Activated naive CD4-positive, alpha-beta T cell treated with anti-CD3 and anti-CD28 coated beads, Interleukin-2, amount 50 U/mL, for 72 hours (primary cell): Measurements from ENCODE around the gene MGAT3. TPM values are rescaled to one million over a fixed set of nuclear protein-coding genes. Genes with fewer than 3 reads are reported as not detected.
A peak's percentile ranks its signal among the peaks of the same experiment; 100 is the strongest.
"Not testable (repeated sequence)": the region's sequence is repeated elsewhere in the genome, so short reads cannot be mapped to it uniquely, and the experiment has no call there.

Experiments
- ATAC-seq, 2 donors: fragments of 150-1000 bp; cut with Tn5 transposase; 2 replicates each; pipeline ENCODE4 v1.10.0; 2021; ENCODE audit warnings: mild to moderate bottlenecking in 2 of 2, moderate library complexity in 2 of 2
- DNase-seq, 2 donors: peaks; one replicate each; pipeline ENCODE4 v3.0.0; 2021 to 2022; ENCODE audit warnings: low spot score in 2 of 2
- H3K27ac Mint-ChIP-seq, 2 donors: one replicate each; pipeline ENCODE4 v1.8.0; 2022; ENCODE audit warnings: mild to moderate bottlenecking in 2 of 2, mixed read lengths in 2 of 2
- H3K36me3 Mint-ChIP-seq, 2 donors: one replicate each; pipeline ENCODE4 v1.8.0; 2022; ENCODE audit warnings: mixed read lengths in 2 of 2
- H3K9me3 Mint-ChIP-seq, 2 donors: one replicate each; pipeline ENCODE4 v1.8.0; 2022; ENCODE audit warnings: mixed read lengths in 2 of 2
- total RNA-seq, 2 donors: library from RNA; stranded (reverse); gene quantifications; one replicate each; pipeline ENCODE4 v1.2.3, GENCODE V29; 2022

MGAT3 gene
- total RNA-seq, result 1 to 10 TPM; 1.9 to 2.8 TPM

DNA sequence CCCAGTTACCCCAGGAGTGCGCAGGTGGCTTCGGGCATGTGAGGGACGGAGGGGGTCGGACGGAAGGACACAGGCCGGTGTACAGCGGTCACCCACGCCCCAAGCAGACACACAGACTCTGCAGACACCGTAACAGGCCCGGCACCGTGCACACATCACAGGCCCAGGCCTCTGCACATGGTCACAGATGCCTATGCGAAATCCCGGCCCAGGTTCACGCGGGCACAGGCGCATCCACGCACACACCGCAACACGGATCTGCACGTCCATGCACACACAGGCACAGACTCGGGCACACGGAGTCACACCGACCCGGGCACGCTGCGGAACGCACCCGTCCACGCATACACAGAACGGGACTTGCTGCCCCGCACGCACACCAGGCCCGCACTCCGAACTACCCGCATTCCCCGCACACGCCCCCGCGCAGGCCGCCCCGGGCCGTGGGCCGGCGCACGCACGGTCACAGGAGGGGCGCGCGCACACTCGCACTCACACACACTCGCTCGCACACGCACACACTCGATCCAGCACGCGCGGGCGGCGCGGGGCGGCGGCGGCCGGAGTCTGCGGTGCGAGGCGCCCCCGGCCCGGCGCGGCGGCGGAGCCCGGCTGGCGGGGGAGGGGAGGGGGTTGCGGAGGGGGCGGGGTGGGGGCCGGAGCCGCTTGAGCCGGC, at the start of gene MGAT3:
Gene MGAT3, plus strand, starts transcription at position 491 of the 676 bp plus-strand sequence. CDS start 30,336 bp downstream, outside the sequence.
- no peak for ATAC-seq
- no peak within 1 kb of the TSS for H3K27ac Mint-ChIP-seq
- peaks cover 4 to 9% of the 10 kb centered on the region in 2 donors for H3K36me3 Mint-ChIP-seq

DNA sequence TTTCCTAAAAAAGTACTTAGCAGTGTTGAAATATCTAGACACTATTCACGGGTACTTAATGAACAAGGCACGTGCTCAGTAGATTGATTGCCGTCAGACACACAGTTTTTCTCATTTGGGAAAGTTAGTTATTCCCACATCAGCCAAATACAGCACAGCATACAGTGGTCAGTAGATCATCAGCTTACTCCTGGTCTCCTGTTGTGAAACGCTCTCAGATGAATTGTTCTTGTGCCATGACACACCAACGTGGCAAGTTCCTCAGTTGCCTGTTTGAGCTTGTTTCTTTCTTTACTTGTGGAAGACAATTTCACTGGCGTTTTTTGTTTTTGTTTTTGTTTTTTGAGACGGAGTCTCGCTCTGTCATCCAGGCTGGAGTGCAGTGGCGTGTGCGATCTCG, 48.6 kb upstream of the MGAT3 start:
- Mint-ChIP-seq H3K27ac (no peak overlapping the region), H3K9me3 (no peaks in the 10 kb centered on the region), H3K36me3 (peaks cover 0 to 13% of the 10 kb centered on the region in 2 donors)
- no peak for DNase-seq
- no peak for ATAC-seq

More for the DNA sequence above, at the start of gene MGAT3:
- H3K9me3 Mint-ChIP-seq, result no peaks in the 10 kb centered on the region
- DNase-seq, result no peak

DNA sequence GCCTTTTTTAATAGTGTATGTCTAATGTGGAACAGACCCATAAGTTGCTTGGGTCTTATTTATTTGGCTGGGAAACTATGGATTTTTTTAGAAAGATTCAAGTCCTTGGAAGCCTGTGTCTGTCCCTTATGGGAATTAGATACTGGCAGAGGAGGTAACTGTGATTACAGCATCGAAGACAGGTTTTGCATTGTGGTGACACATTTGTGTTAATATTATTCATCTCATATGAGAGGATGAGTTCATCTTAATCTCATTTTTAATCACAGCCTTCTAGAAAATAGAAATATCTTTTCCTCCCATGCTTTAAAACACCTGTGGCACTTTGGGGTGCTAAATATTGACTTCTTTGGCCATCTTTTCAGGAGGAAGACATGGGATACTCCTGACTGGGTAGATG, 48.0 kb upstream of the MGAT3 start:
- peak in 1 of 2 donors; percentile 49 for ATAC-seq
- peak overlapping the region in 1 of 2 donors; percentile 19 for H3K27ac Mint-ChIP-seq

DNA sequence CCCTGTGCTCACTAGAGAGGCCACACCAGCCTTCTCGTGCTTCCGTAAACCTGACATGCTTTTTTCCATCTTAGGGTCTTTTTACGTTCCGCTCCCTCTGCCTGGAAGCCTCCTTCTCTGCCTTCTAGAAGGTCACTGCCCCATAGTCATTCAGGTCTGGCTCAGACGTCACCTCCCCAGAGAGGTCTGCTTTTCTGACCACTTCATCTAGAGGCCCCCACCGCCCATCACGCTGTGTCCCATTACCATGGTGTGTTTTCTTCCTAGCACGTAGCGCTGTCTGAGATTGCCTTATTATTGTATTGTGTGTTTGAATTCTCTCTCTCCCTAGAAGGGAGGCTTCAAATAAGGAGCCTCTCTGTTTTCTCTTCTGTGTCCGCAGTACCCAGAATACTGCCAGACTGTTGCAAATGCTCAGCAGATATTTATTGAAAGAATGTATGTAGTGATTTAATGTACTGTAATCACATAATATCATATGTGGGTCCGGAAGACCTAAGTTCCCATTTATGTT, 47.2 kb upstream of the MGAT3 start:
- DNase-seq, result no peak
- peaks cover 0 to 10% of the 10 kb centered on the region in 2 donors for H3K36me3 Mint-ChIP-seq
- H3K9me3 Mint-ChIP-seq, result no peaks in the 10 kb centered on the region
- no peak overlapping the region for H3K27ac Mint-ChIP-seq
- no peak for ATAC-seq

More for the DNA sequence above, 48.0 kb upstream of the MGAT3 start:
- Mint-ChIP-seq H3K36me3 (peaks cover 0 to 10% of the 10 kb centered on the region in 2 donors), H3K9me3 (no peaks in the 10 kb centered on the region)
- DNase-seq, result no peak

DNA sequence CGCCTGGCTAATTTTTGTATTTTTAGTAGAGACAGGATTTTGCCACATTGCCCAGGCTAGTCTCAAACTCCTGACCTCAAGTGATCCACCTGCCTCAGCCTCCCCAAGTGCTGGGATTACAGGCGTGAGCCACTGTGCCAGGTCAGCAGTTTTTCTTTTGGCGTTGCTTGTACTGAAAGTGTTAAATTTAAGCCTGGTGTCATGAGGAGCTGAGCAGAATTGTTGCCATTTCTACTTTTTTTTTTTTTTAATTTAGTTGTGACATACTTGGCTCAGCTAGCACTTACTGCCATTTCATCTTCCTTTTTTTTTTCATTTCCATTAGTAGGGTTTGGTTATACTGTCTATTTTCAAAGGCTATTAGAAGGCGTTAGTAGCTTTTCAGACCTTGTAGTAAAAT, 46.5 kb upstream of the MGAT3 start:
- no peak for DNase-seq
- Mint-ChIP-seq H3K36me3 (peaks cover 0 to 6% of the 10 kb centered on the region in 2 donors), H3K27ac (no peak overlapping the region), H3K9me3 (no peaks in the 10 kb centered on the region)
- no peak for ATAC-seq

DNA sequence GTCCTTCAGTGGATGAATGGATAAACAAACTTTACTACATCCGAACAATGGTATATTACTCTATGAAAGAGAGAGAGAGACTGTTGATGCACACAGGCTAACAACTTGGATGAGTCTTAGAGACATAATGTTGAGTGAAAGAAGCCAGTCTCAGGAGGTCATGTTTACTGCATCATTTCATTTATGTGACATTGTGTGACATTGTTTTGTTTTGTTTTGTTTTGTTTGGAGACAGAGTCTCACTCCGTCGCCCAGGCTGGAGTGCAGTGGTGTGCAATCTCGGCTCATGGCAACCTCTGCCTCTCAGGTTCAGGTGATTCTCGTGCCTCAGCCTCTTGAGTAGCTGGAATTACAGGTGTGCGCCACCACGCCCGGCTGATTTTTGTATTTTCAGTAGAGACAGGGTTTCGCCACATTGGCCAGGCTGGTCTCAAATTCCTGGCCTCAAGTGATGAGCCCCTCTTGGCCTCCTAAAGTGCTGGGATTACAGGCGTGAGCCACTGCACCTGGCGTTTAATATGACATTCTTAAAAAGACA, 44.9 kb upstream of the MGAT3 start:
- not testable (repeated sequence) for H3K36me3 Mint-ChIP-seq, ATAC-seq, H3K9me3 Mint-ChIP-seq, DNase-seq
- peak overlapping the region; percentile 24 to 86 for H3K27ac Mint-ChIP-seq

DNA sequence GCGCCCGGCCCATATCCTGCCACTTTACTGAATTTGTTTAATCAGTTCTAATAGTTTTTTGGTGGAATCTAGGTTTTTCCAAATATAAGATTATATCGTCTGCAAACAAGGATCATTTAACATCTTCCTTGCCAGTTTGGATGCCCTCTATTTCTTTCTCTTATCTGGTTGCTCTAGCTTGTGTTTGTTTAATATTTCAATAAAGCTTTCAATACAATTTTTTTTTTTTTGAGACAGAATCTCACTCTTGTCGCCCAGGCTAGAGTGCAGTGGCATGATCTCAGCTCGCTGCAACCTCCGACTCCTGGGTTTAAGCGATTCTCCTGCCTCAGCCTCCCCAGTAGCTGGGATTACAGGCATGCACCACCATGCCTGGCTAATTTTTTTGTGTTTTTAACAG, 43.6 kb upstream of the MGAT3 start:
- not testable (repeated sequence) for ATAC-seq, H3K36me3 Mint-ChIP-seq, DNase-seq, H3K9me3 Mint-ChIP-seq
- peak overlapping the region in 1 of 2 donors; percentile 8 for H3K27ac Mint-ChIP-seq

DNA sequence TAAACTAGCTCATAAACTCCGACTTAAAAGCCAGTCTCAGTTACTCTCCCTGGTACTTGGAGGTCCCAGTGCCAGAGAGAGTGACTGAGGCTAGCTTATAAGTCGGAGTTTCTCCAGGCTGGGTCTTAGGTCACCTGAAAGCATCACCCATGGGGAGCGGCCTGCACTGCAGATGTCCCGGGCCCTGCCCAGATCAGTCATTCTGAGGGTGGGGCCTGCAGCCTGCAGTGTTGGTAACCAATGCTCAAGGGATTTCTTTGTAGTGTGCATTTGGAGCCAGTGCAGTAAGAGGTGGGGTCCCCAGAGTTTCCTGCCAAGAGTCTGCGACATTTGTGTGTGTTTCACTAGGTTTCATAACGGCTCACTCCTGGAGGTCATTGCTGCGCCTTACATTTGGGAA, 42.4 kb upstream of the MGAT3 start:
- Mint-ChIP-seq H3K36me3 (peaks cover 7 to 11% of the 10 kb centered on the region in 2 donors), H3K27ac (peak overlapping the region in 1 of 2 donors; percentile 8), H3K9me3 (no peaks in the 10 kb centered on the region)
- DNase-seq (no peak), ATAC-seq (peak in 1 of 2 donors; percentile 45)

DNA sequence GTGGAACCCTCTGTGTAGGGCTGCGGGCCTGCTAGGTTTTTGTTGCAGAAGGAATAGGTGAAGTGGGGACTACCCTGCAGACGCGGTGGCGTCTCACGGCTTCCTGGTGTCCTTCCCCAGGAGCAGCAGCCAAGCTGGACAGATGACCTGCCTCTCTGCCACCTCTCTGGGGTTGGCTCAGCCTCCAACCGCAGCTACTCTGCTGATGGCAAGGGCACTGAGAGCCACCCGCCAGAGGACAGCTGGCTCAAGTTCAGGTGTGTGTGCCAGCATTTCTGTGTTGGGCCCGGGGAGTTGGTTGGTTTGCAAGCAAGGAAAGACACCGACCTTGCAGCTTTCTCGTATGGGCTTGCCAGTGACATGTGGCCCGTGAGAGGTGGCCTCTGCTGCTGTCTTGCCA, 41.9 kb upstream of the MGAT3 start:
- Mint-ChIP-seq H3K36me3 (peaks cover 11 to 15% of the 10 kb centered on the region in 2 donors), H3K27ac (no peak overlapping the region), H3K9me3 (no peaks in the 10 kb centered on the region)
- DNase-seq, result no peak
- ATAC-seq, result no peak

- Mint-ChIP-seq H3K9me3 (no peaks in the 10 kb centered on the region), H3K36me3 (peaks cover 11 to 15% of the 10 kb centered on the region in 2 donors), H3K27ac (no peak overlapping the region)
- DNase-seq, result no peak
- ATAC-seq, result no peak
Observed at GRCh38 chr22:39415506-39415905, 41.3 kb upstream of the MGAT3 start.

DNA sequence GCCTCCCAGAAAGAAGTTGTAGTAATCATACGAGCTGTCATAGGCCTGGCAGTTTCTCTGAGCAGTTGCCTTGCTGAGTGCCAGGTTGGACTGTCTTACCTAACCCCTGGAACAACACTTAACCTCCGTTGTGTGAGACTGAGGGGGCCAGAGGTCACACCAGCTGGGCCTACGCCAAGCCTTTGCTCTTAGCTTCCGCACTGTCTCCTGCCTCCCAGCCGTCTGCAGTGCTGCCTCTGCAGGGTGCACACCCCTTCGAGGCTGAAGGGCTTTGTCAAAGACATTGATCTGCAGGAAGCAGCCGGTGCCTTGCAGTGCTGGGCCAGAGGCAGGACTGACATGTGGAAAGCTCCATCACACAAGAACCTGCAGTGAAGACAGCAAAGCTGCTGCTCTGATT, 40.5 kb upstream of the MGAT3 start:
- ATAC-seq, result no peak
- Mint-ChIP-seq H3K27ac (no peak overlapping the region), H3K9me3 (no peaks in the 10 kb centered on the region), H3K36me3 (peaks cover 11 to 15% of the 10 kb centered on the region in 2 donors)
- DNase-seq, result no peak

- no peak for ATAC-seq
- Mint-ChIP-seq H3K36me3 (peaks cover 15% of the 10 kb centered on the region in 2 donors), H3K9me3 (no peaks in the 10 kb centered on the region), H3K27ac (no peak overlapping the region)
- DNase-seq, result no peak
Observed at GRCh38 chr22:39417641-39418040, 39.2 kb upstream of the MGAT3 start.

DNA sequence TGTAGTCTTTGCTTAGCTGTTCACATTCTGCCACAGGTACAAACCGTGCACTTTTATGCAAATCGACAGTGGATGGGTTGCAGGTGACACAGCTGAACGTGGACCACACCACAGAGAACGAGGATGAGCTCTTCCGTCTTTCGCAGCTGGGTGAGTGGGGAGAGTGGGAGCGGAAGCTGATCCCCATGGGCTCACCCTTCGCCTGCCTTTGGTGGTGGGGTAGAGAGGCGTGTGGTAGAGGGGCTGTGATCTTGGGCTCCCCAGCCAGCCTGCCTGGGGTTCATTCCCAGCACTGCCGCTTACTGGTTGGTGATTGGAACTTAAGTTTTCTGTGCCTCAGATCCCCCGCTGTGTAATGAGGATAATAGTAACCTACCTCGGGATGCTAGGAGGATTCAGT, 38.1 kb upstream of the MGAT3 start:
- DNase-seq (no peak), ATAC-seq (no peak)
- Mint-ChIP-seq H3K9me3 (no peaks in the 10 kb centered on the region), H3K36me3 (peaks cover 15% of the 10 kb centered on the region in 2 donors), H3K27ac (peak overlapping the region; percentile 56 to 61)

GRCh38 chr22:39419096-39419495, 37.7 kb upstream of the MGAT3 start:
- peaks cover 15% of the 10 kb centered on the region in 2 donors for H3K36me3 Mint-ChIP-seq
- no peak for DNase-seq
- no peak for ATAC-seq
- peak overlapping the region; percentile 61 to 69 for H3K27ac Mint-ChIP-seq
- no peaks in the 10 kb centered on the region for H3K9me3 Mint-ChIP-seq

DNA sequence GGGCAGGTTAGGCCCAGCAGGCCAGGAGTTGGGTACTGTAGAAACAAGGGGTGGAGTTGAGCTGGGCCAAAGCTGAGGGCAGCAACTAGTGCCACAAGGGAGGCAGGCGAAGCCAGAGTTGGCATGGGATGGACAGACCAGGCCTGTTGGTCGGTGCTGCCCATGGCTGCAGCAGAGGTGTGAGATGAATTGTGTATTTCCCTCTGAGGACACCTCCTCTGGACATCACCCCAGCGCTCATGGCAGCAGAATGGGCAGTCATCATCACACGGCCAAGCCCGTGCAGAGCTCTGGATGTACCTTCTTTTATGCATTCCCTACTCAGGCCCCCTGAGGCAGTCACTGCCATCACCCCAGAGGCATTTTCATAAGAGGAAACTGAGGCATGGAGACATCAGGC, 36.9 kb upstream of the MGAT3 start:
- peak overlapping the region; percentile 61 to 69 for H3K27ac Mint-ChIP-seq

GRCh38 chr22:39421691-39422090, 35.1 kb upstream of the MGAT3 start:
- Mint-ChIP-seq H3K9me3 (no peaks in the 10 kb centered on the region), H3K36me3 (peaks cover 15% of the 10 kb centered on the region in 2 donors), H3K27ac (peak overlapping the region in 1 of 2 donors; percentile 50)
- ATAC-seq (no peak), DNase-seq (no peak)

More for the DNA sequence above, 36.9 kb upstream of the MGAT3 start:
- ATAC-seq (no peak), DNase-seq (no peak)
- no peaks in the 10 kb centered on the region for H3K9me3 Mint-ChIP-seq
- peaks cover 15% of the 10 kb centered on the region in 2 donors for H3K36me3 Mint-ChIP-seq

DNA sequence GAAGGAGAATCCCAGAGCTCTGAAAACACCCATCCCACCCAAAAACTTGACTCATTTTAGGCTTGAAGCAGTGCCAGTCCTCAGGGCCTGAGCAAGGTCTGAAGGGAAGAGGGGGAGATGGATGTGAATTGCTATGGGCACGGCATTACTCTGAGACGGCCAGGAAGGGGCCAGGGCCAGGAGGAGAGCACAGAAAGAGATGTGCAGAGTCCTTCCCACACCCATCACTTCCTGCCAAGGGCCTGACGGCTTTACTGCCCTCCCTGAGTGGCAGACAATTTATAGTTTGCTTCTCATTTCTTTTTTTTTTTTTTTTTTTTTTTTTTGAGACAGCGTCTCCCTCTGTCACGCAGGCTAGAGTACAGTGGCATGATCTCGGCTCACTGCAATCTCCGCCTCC, 34.7 kb upstream of the MGAT3 start:
- Mint-ChIP-seq H3K9me3 (no peaks in the 10 kb centered on the region), H3K27ac (peak overlapping the region; percentile 50 to 60), H3K36me3 (peaks cover 15% of the 10 kb centered on the region in 2 donors)
- DNase-seq (no peak), ATAC-seq (no peak)

GRCh38 chr22:39422721-39423120, 34.1 kb upstream of the MGAT3 start:
- peaks cover 15% of the 10 kb centered on the region in 2 donors for H3K36me3 Mint-ChIP-seq
- no peak overlapping the region for H3K27ac Mint-ChIP-seq
- H3K9me3 Mint-ChIP-seq, result no peaks in the 10 kb centered on the region
- ATAC-seq (no peak), DNase-seq (no peak)
